ENCODE results near the gene CA7. TPM values are rescaled to one million over a fixed set of nuclear protein-coding genes. Genes with fewer than 3 reads are reported as not detected.

The CA7 gene
- total and polyA plus RNA-seq, 2 donors (not counting 3 experiments of a cell fraction or from before 2014, with no cell fraction given): not detected

- ChIA-PET POLR2A (no interaction called here), CTCF (interaction anchor here (1.0 to 1.5 kb wide), 5 partner anchors 30 to 67 kb away, joined by 3 to 7 read pairs (median 3); partner anchors contain the start of genes DYNC1LI2 and NAE1)
- H4K20me1 ChIP-seq (replicated peaks; ENCODE audit: control insufficient read depth, extremely low read depth, insufficient read depth, low read length): no peaks in the 10 kb centered on the region
- peaks cover 7 to 13% of the 10 kb centered on the region in 2 experiments for H3K36me3 ChIP-seq (ENCODE audit: control insufficient read depth in 2 of 2, extremely low read depth in 1 of 2, insufficient read depth in 2 of 2, low read length in 2 of 2)
- H3K4me2 ChIP-seq (ENCODE audit: insufficient read depth, low read length): no peak overlapping the region
- no peak overlapping the region for H2AFZ ChIP-seq (ENCODE audit: low read depth, low read length)
- dilution Hi-C loops (cut with MboI; ENCODE audit: extremely low pct_ligation_motif_present, low sequenced_read_pairs): no loop called here
- no peak for TF ChIP-seq POLR2AphosphoS5 (IDR thresholded peaks at IDR 0.05; ENCODE audit: insufficient read depth, low read depth, low read length)
- TF ChIP-seq EZH2 (IDR thresholded peaks at IDR 0.05; ENCODE audit: borderline replicate concordance, low read depth, low read length, severe bottlenecking): no peak
- TF ChIP-seq, protein P1, sequence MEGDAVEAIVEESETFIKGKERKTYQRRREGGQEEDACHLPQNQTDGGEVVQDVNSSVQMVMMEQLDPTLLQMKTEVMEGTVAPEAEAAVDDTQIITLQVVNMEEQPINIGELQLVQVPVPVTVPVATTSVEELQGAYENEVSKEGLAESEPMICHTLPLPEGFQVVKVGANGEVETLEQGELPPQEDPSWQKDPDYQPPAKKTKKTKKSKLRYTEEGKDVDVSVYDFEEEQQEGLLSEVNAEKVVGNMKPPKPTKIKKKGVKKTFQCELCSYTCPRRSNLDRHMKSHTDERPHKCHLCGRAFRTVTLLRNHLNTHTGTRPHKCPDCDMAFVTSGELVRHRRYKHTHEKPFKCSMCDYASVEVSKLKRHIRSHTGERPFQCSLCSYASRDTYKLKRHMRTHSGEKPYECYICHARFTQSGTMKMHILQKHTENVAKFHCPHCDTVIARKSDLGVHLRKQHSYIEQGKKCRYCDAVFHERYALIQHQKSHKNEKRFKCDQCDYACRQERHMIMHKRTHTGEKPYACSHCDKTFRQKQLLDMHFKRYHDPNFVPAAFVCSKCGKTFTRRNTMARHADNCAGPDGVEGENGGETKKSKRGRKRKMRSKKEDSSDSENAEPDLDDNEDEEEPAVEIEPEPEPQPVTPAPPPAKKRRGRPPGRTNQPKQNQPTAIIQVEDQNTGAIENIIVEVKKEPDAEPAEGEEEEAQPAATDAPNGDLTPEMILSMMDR (IDR thresholded peaks at IDR 0.05; ENCODE audit: extremely low read depth in 1 of 2, insufficient read depth in 1 of 2, low read depth in 1 of 2, low read length in 2 of 2): no peak
- TF ChIP-seq GATA2 (IDR thresholded peaks at IDR 0.05; ENCODE audit: insufficient read depth, insufficient read length, low read depth, low read length): no peak
- no peak for TF ChIP-seq FOS (IDR thresholded peaks at IDR 0.05; ENCODE audit: borderline replicate concordance, insufficient read depth, low read length)
- TF ChIP-seq POLR2A (IDR thresholded peaks at IDR 0.05; ENCODE audit: low read depth, low read length): no peak
- TF ChIP-seq, protein P2, sequence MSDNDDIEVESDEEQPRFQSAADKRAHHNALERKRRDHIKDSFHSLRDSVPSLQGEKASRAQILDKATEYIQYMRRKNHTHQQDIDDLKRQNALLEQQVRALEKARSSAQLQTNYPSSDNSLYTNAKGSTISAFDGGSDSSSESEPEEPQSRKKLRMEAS (IDR thresholded peaks at IDR 0.05; ENCODE audit: insufficient read depth, insufficient read length): no peak
- no peak for TF ChIP-seq JUN (IDR thresholded peaks at IDR 0.05; ENCODE audit: borderline replicate concordance, insufficient read depth, insufficient read length, low read depth)
- TF ChIP-seq MYC (IDR thresholded peaks at IDR 0.05; ENCODE audit: low read depth, low read length): no peak
- no peak overlapping the region for H3K27ac ChIP-seq (ENCODE audit: insufficient read depth, low read depth, low read length)
- DNase-seq (ENCODE audit: low read depth, low spot score): no peak
- no peaks in the 10 kb centered on the region for H3K79me2 ChIP-seq (ENCODE audit: control insufficient read depth, insufficient read depth, low read length)
- H3K27me3 ChIP-seq (ENCODE audit: control insufficient read depth in 2 of 2, insufficient read depth in 2 of 2, low read length in 2 of 2): no peaks in the 10 kb centered on the region
- BruUV-seq (replicated peaks): no TSS peak
- H3K9ac ChIP-seq (replicated peaks; ENCODE audit: extremely low read depth, insufficient read depth, low read length): no peak overlapping the region
- no peaks in the 10 kb centered on the region for H3K9me1 ChIP-seq (replicated peaks; ENCODE audit: control insufficient read depth, extremely low read depth, insufficient read depth, low read length)
- no peak overlapping the region for H3K4me3 ChIP-seq (replicated peaks in 1 of 3; ENCODE audit: insufficient read depth in 1 of 3, low read depth in 1 of 3, low read length in 3 of 3)
- H3K9me3 ChIP-seq (replicated peaks; ENCODE audit: control insufficient read depth, insufficient read depth, low read length): no peaks in the 10 kb centered on the region
- FAIRE-seq: no peak
- H3K4me1 ChIP-seq (ENCODE audit: control insufficient read depth, extremely low read depth, insufficient read depth, low read length): no peaks in the 10 kb centered on the region
- intact Hi-C loops (cut with micrococcal nuclease): no loop called here
These were observed 43.4 kb upstream of the CA7 start for GRCh38 chr16:66800856-66801255.
